SK-N-SH treated with all-trans-retinoic acid at 6 μM for 48 hours (cell line): ENCODE data around the gene KIAA1328.

Source experiments
- ATAC-seq: fragments of 200-7000 bp; cut with Tn5 transposase; 3 replicates; pipeline ENCODE4 v1.9.1; 2020; ENCODE audit warnings: mild to moderate bottlenecking, moderate library complexity
- ARNTL ChIP-seq: fragments of 450-650 bp; formaldehyde crosslinking; IDR thresholded peaks from 2 replicates; pipeline ENCODE4 v1.5.0; 2020; ENCODE audit warnings: low read depth, mild to moderate bottlenecking, moderate library complexity, borderline replicate concordance
- BACH2 ChIP-seq: fragments of 250-450 bp; sonication (Bioruptor Pico); IDR thresholded peaks from 2 replicates; pipeline ENCODE4 v1.9.0; 2021; ENCODE audit warnings: mild to moderate bottlenecking, borderline replicate concordance
- CREB5 ChIP-seq: fragments of 250-450 bp; sonication (Bioruptor Pico); IDR thresholded peaks from 2 replicates; pipeline ENCODE4 v1.5.1; 2020; ENCODE audit warnings: low read depth, mild to moderate bottlenecking, moderate library complexity
- CSDC2 ChIP-seq: fragments of 250-450 bp; sonication (Bioruptor Pico); IDR thresholded peaks from 2 replicates; pipeline ENCODE4 v1.5.0; 2020; ENCODE audit warnings: mild to moderate bottlenecking, moderate library complexity
- CSRNP3 ChIP-seq: fragments of 250-450 bp; sonication (Bioruptor Pico); IDR thresholded peaks from 2 replicates; pipeline ENCODE4 v1.5.1; 2021; ENCODE audit warnings: mild to moderate bottlenecking, moderate library complexity
- ESRRG ChIP-seq: fragments of 250-450 bp; sonication (Bioruptor Pico); IDR thresholded peaks from 2 replicates; pipeline ENCODE4 v1.6.1; 2021; ENCODE audit warnings: mild to moderate bottlenecking
- GLIS3 ChIP-seq: fragments of 250-450 bp; sonication (Bioruptor Pico); IDR thresholded peaks from 2 replicates; pipeline ENCODE4 v1.5.0; 2020; ENCODE audit warnings: mild to moderate bottlenecking, moderate library complexity
- ISL1 ChIP-seq: fragments of 250-450 bp; sonication (Bioruptor Pico); IDR thresholded peaks from 2 replicates; pipeline ENCODE4 v2.1.2; 2022; ENCODE audit warnings: mild to moderate bottlenecking, moderate library complexity
- OSR1 ChIP-seq: fragments of 250-450 bp; sonication (Bioruptor Pico); IDR thresholded peaks from 2 replicates; pipeline ENCODE4 v1.8.0; 2022; ENCODE audit warnings: moderate library complexity, mild to moderate bottlenecking, inconsistent platforms
- PATZ1 ChIP-seq: fragments of 250-450 bp; sonication (Bioruptor Pico); IDR thresholded peaks from 2 replicates; pipeline ENCODE4 v1.8.0; 2020; ENCODE audit warnings: mild to moderate bottlenecking, moderate library complexity, borderline replicate concordance
- POU6F1 ChIP-seq: fragments of 250-450 bp; sonication (Bioruptor Pico); IDR thresholded peaks from 2 replicates; pipeline ENCODE4 v1.8.0; 2021; ENCODE audit warnings: low read depth, mild to moderate bottlenecking, moderate library complexity, borderline replicate concordance
- PPARA ChIP-seq: fragments of 250-450 bp; sonication (Bioruptor Pico); IDR thresholded peaks from 2 replicates; pipeline ENCODE4 v1.5.0; 2020; ENCODE audit warnings: mild to moderate bottlenecking, borderline replicate concordance
- RARB ChIP-seq: fragments of 250-450 bp; sonication (Bioruptor Pico); IDR thresholded peaks from 2 replicates; pipeline ENCODE4 v1.8.0; 2021; ENCODE audit warnings: mild to moderate bottlenecking, moderate library complexity
- SNAI2 ChIP-seq: fragments of 250-450 bp; sonication (Bioruptor Pico); IDR thresholded peaks from 2 replicates; pipeline ENCODE4 v1.5.0; 2020; ENCODE audit warnings: mild to moderate bottlenecking, moderate library complexity
- TOX ChIP-seq: fragments of 250-450 bp; sonication (Bioruptor Pico); IDR thresholded peaks from 2 replicates; pipeline ENCODE4 v1.8.0; 2021; ENCODE audit warnings: mild to moderate bottlenecking, moderate library complexity, borderline replicate concordance
- TSHZ2 ChIP-seq: fragments of 250-450 bp; sonication (Bioruptor Pico); IDR thresholded peaks from 2 replicates; pipeline ENCODE4 v1.5.0; 2020; ENCODE audit warnings: mild to moderate bottlenecking, moderate library complexity
- ZC3H10 ChIP-seq: fragments of 250-450 bp; sonication (Bioruptor Pico); IDR thresholded peaks from 2 replicates; pipeline ENCODE4 v1.5.1; 2021; ENCODE audit warnings: mild to moderate bottlenecking, moderate library complexity
- ZFP3 ChIP-seq: fragments of 250-450 bp; sonication (Bioruptor Pico); IDR thresholded peaks from 2 replicates; pipeline ENCODE4 v1.5.0; 2020; ENCODE audit warnings: mild to moderate bottlenecking, moderate library complexity
- ZFP30 ChIP-seq: fragments of 450-650 bp; formaldehyde crosslinking; IDR thresholded peaks from 2 replicates; pipeline ENCODE4 v1.5.0; 2022; ENCODE audit warnings: mild to moderate bottlenecking, moderate library complexity
- ZNF565 ChIP-seq: fragments of 450-650 bp; formaldehyde crosslinking; conservative IDR thresholded peaks from 2 replicates; pipeline ENCODE4 v1.5.0; 2020; ENCODE audit warnings: low read depth, mild to moderate bottlenecking, moderate library complexity
- ZNF70 ChIP-seq: fragments of 450-650 bp; formaldehyde crosslinking; IDR thresholded peaks from 2 replicates; pipeline ENCODE4 v1.5.0; 2020; ENCODE audit warnings: mild to moderate bottlenecking, moderate library complexity
- ZNF8 ChIP-seq: fragments of 450-650 bp; formaldehyde crosslinking; IDR thresholded peaks from 2 replicates; pipeline ENCODE4 v1.5.0; 2020; ENCODE audit warnings: mild to moderate bottlenecking, moderate library complexity

Gene KIAA1328

GRCh38 chr18:36950282-36950681 is 121.4 kb downstream of the KIAA1328 start:
- TF ChIP-seq OSR1, result no peak
- no peak for TF ChIP-seq ZFP30 (CRISPR knock-in tag)
- no peak for TF ChIP-seq ZNF8 (CRISPR knock-in tag)
- TF ChIP-seq RARB (CRISPR knock-in tag), result no peak
- TF ChIP-seq TSHZ2 (CRISPR knock-in tag), result no peak
- TF ChIP-seq TOX (CRISPR knock-in tag), result no peak
- no peak for TF ChIP-seq ZNF70 (CRISPR knock-in tag)
- no peak for ATAC-seq

- TF ChIP-seq ZFP3 (no peak), ZFP30 (CRISPR knock-in tag) (no peak), SNAI2 (CRISPR knock-in tag) (no peak), ESRRG (no peak), CREB5 (no peak)
- TF ChIP-seq, all 23 proteins: peak for 0
- ATAC-seq, result no peak
Observed at GRCh38 chr18:36950960-36951359, 122.0 kb downstream of the KIAA1328 start.

GRCh38 chr18:36953047-36953446 is 124.1 kb downstream of the KIAA1328 start:
- ATAC-seq, result no peak
- TF ChIP-seq SNAI2 (CRISPR knock-in tag) (no peak), PATZ1 (CRISPR knock-in tag) (no peak), ZFP30 (CRISPR knock-in tag) (no peak), ZFP3 (no peak), PPARA (CRISPR knock-in tag) (no peak), ARNTL (CRISPR knock-in tag) (no peak)

GRCh38 chr18:36960038-36960437 is 131.1 kb downstream of the KIAA1328 start:
- TF ChIP-seq ZNF8 (CRISPR knock-in tag) (no peak), ZFP3 (no peak), SNAI2 (CRISPR knock-in tag) (no peak), ZFP30 (CRISPR knock-in tag) (no peak), ARNTL (CRISPR knock-in tag) (no peak), PPARA (CRISPR knock-in tag) (no peak), CREB5 (no peak), GLIS3 (CRISPR knock-in tag) (no peak), RARB (CRISPR knock-in tag) (no peak), ZNF70 (CRISPR knock-in tag) (no peak), TSHZ2 (CRISPR knock-in tag) (no peak), ESRRG (no peak), ZNF565 (no peak), POU6F1 (CRISPR knock-in tag) (no peak), CSRNP3 (CRISPR knock-in tag) (no peak), OSR1 (no peak), ZC3H10 (CRISPR knock-in tag) (no peak), BACH2 (no peak), ISL1 (CRISPR knock-in tag) (no peak), CSDC2 (no peak)
- no peak for ATAC-seq
